DMS153 (cell line): ENCODE measurements around the gene ADAMTSL1.

Experiments
- DNase-seq: peaks from one replicate; lab custom pipeline; 2025; lab: John Stamatoyannopoulos, UW

ADAMTSL1 gene

DNA sequence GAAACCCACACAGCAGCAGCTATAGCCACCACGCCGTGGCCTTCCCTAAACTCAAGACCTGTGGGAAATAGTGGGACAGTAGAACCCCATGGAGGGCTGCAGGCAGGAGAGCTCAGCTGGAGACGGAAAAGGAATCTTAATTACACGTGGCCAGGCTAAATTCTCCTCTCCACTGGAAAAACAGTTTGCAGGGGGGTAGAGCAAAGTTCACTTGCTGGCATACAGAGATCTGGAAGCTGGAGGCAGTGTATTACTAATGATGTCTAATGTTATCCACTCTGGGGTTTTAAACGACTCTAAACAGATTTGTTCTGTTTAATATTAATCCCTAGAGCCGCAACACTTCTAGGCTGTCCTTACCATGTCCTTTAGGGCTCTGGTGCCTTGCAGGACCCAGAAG lies 302.0 kb downstream of the ADAMTSL1 start:
- no peak for DNase-seq

DNA sequence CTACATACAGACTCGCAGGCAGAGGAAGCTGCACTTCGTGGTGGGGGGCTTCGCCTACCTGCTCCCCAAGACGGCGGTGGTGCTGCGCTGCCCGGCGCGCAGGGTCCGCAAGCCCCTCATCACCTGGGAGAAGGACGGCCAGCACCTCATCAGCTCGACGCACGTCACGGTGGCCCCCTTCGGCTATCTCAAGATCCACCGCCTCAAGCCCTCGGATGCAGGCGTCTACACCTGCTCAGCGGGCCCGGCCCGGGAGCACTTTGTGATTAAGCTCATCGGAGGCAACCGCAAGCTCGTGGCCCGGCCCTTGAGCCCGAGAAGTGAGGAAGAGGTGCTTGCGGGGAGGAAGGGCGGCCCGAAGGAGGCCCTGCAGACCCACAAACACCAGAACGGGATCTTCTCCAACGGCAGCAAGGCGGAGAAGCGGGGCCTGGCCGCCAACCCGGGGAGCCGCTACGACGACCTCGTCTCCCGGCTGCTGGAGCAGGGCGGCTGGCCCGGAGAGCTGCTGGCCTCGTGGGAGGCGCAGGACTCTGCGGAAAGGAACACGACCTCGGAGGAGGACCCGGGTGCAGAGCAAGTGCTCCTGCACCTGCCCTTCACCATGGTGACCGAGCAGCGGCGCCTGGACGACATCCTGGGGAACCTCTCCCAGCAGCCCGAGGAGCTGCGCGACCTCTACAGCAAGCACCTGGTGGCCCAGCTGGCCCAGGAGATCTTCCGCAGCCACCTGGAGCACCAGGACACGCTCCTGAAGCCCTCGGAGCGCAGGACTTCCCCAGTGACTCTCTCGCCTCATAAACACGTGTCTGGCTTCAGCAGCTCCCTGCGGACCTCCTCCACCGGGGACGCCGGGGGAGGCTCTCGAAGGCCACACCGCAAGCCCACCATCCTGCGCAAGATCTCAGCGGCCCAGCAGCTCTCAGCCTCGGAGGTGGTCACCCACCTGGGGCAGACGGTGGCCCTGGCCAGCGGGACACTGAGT lies 303.2 kb downstream of the ADAMTSL1 start:
- DNase-seq, result no peak

DNA sequence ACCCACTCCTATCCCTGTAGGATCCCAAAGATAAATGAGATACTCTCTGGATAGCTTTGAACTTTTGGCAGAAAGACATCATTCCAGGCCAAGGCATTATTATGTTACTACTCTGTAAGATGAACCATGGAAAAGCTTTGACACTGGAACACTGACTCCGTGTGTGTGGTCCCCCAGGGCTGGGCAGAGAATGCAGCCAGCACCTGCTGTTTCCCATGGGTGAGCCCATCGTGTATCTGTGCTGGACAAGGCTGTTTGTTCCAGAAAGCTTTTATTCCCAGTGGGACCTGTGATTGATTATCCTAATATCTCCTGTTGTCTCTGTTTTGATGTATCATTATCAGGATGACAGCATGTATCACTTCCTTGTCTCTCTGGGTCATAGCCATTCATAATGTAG lies 304.2 kb downstream of the ADAMTSL1 start:
- no peak for DNase-seq

DNA sequence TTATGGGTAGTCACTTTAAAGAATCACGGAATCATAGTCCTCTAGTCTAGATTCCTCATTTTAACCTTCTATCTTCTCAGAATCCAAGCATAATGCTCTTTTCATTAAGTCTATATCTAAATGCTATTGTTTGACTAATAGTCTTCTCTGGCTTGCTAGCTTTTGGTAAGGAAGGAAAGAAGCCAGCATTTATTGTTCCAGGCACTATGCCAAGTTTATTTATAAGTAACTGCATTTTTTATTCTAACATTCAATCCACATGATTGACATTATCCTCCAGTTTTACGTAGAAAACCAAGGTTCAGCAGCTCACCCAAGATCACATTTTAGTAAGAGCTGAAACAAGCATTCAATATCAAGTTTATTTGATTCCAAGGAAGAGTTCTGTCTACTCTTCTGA lies 304.9 kb downstream of the ADAMTSL1 start:
- no peak for DNase-seq

DNA sequence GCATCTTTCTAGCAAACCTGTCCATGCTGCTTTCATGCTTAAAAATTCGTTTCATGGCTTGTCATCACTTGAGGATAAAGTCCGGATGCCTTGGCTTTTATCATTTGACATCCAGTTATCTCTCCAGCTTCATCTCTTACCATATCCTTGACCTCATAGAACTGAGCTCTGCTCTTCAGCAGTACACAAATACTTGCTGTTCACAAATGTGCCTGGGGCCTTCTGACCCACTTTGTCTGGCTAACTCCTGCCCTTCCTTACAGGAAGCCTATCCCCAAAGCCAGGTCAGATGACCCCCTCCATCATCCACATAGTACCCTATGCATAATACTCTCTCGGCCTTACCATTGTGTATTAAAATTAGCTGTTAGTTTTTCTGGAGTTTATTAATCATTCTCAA lies 310.0 kb downstream of the ADAMTSL1 start:
- no peak for DNase-seq

DNA sequence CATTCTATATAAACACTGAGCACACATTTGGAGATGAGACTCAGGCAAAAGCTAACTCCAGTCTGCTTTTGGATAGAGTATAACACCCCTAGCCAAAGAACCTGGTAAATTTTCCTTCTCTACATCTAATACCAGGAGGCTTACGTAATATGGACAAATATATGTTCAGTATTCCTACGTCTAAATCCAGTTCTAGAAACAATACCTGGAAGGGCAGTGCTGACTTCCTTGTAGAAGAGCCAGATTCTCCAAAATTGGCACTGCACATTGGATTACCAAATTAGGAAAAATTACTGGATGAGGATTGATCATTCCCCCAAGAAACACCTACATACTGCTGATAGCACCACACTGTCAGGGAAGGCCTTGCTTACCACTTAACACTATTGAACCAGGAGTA lies 311.7 kb downstream of the ADAMTSL1 start:
- no peak for DNase-seq

DNA sequence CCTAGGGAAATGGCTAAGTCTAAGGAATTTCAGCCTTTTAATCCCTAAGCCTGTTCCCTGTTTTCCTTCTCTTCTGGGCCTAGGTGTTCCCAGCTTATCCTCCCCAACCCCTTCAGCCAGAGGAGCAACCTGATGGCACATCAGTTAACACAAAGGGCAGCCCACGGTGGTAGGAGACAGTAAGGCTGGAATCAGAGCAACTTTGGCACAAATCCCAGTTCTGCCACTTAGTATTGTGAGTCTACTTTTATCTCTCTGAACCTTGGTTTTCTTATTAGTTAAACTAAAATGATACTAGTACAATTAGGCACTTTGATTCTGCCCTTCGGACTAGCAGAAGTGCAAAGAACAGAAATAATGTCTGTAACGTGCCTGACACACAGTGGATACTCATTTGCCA lies 312.2 kb downstream of the ADAMTSL1 start:
- peak; percentile 36 for DNase-seq

DNA sequence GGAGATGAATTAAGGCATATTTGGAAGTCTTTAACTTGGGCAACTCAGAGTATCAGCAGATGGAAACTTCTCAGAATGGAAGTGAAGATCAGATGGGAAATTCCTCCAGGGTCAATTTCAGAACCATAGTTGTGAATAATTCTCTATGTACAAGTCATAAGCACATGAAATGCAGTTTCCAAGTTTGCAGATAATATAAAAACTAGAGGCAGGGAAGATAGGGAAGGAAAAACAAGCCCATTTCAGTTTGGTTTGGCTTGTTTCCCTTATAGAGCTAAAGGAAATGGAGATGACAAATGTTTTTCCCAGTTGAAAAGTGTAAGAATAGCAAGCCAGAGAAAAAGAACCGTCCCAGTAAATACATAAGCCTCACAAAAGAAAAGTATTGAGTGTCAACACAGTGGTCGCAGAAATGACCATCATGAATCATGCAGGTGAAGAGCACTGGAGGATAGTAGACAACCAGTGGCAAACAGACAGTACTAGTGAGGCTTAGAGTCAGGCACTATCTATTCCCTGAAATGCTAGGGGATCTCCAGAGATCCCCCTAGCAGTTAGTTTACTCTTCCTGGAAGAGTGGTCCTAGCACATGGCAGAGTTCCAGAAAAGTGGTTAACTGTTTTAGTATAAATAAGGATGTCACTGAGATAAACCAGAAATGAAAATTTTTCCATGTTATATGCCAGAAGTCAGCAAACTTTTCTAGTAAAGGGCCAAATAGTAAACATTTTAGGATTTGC lies 313.1 kb downstream of the ADAMTSL1 start:
- DNase-seq, result no peak

DNA sequence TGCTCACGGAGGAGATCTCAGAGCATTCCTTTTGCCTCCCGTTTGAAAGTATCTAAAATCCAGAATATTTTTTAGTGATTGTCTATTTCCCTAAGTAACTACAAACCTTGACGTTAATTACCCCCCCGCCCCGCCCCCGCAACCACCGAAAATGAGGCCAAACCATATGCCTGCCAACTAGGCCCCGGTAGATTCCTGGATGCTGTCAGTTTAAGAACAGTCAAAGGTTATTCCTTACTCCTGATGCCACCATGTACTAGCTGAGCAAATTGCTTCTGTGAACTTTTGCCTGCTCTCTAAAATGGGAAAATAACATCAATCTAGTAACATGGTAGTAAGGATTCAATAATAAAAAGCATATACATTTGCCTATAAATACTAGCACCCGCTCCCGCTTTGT lies 314.3 kb downstream of the ADAMTSL1 start:
- DNase-seq, result no peak

DNA sequence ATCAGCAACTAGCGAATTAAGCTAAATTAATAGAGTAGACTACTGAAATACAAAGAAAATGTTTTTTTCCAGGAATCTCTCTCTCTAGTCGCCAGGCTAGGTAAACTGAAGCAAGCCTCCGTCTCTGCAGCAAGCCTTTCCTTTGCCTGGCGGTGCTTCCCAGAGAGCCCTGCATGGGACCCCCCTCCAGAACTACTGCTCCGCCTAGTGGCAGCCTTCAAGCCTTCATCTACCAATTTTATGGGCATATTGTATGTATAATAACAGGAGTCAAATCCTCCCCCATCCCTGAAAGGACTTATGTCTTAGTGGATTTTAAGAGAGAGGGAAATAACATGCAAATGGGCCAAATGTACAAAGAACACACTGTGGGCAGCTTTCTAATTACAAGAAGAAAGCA lies 317.1 kb downstream of the ADAMTSL1 start:
- DNase-seq, result no peak

DNA sequence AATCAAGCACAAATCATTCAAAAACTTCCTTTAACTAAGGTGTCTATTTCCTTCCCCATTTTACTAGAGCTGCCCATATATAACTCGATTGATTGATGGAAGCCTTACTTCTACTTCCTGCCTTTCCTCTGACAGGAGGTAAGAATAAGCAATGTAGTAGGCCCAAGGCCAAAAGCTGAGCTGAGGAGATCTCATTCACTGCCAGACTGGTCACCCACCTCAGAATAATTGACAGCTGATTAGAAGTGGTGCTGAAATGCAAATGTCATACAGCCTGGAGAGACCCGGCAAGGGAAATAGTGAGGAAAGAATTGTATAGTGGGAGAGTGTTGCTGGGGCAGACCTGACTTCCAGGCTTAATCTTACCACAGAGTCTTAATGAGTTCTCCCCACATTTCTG lies 319.2 kb downstream of the ADAMTSL1 start:
- no peak for DNase-seq

DNA sequence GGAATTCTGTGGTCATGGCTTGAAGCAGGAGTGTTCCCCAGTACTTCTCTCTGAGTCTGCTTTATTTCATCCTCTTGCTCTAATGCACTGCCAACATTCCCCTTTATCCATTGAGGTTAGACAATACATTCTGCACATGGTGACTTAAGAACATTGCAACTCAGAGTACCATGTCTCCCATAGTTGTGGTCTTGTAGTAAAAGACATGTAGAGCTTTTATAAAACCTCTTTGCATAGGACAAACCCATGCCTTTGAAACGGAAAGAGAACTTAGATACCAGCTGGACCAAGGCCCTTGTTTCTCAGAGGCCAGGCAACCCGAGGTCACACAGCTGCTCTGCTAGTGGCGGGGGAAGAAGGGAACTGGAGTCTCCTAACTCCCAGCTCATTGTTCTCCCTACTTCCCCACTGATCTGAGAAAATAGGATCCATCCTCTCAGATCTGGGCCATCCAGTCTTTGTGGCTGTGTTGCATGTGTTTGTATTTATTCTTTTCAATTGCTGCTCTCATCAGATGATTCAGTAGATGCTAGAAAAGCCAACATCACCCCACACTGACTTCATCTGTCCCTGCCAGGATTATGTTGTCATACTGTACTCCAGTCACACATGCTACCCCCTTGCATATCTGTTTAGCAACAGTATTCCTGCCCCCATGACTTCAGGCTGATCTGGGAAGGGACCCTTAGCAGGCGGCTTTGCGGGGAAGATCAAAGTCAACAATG lies 322.2 kb downstream of the ADAMTSL1 start:
- DNase-seq, result no peak

DNA sequence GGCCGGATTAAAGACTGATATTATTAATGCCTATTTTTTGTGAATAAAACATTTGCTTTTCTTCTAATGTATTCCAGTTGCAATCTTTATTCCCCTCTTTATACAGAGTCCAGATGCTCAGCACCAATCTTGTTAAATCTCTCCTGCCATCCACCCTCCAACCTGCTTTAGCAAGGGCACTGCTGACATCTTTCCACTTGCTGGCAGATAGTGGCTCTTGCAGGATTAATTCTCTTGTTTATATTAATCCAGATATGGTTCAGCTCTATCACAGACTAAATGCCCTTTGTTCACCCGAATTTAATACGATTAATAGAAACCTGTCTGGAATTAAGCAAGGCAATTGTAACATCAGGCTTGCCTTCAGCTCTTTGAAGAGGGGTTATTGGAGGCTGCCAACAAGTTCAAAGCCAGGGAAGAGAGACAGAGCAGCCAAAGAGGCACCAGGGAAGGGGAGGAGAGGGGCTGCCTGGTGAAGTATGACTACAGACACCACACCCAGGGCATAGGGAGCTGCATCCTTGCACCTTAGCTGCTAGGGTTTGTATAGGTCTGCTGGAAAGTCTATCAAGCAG lies 322.8 kb downstream of the ADAMTSL1 start:
- no peak for DNase-seq

DNA sequence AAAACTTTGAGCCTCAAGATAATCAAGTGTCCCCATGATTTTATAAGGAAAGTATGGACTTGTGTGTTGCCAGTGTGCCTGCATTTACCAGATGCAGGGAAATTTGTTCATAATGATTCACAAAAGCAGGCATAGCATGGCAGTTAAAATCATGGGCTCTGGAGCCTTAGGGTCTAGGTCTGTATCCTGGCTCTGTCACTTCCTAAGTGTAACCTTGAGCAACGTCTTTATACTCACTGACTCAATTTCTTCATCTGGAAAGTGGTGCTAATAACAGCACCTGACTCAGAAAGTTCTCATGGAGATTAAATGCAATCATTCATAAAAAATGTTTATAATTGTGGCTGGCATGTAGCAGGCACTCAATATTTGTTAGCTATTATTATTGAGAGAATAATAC lies 324.2 kb downstream of the ADAMTSL1 start:
- DNase-seq, result no peak

DNA sequence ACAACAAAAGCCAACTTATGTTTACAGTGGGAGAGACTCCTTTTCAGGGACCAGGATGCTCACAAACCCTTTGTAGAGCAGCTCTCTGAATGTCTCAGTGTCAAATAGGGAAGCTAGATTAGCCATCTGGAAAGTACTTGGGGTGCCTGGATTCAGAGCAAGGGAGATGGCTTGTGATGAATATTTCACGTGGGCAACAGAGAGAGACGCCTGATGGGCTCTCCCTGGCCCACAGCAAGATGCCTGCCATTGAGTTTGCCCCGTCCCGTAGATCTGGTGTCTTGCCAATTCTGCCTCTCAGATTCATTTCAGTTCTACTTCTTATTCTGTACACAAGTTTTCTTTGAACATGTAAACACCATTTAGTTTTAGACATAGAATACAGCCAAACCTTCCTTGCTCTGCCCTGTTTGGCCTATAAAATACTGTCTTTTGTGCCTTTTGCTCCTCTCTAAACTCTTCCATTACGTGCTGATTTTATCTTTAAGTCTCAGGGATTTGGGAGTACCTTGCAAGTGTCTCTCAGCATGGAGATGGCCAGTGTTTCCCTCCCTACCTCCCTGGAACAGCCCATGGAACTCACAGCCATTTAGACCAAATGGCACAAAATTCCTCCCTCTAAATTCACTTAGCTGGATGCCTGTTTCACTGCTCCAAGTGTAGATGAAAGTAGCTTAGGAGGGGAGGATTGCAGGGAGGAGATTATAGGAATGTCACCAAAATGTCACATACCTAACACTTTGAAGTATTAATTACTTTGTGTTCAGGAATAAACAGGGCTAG lies 324.7 kb downstream of the ADAMTSL1 start:
- no peak for DNase-seq

DNA sequence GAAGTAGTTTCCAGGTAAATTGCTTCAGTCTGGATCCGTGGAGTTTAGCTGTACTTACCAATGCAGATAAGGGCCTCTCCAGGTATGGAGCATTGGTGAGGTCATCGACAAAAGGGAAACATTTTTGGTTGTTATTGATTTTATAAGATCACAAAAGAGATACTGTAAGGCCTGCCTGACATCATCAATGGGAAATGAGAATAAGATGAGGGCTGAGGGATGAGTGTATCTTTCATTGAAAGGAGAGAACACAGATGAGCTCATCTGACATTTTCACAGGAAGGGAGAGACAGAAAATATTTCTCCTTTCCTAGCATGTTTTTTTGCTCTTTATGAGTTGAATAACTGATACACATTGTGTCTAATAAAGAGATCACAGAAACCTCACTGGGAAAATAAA lies 325.5 kb downstream of the ADAMTSL1 start:
- peak; percentile 20 for DNase-seq

DNA sequence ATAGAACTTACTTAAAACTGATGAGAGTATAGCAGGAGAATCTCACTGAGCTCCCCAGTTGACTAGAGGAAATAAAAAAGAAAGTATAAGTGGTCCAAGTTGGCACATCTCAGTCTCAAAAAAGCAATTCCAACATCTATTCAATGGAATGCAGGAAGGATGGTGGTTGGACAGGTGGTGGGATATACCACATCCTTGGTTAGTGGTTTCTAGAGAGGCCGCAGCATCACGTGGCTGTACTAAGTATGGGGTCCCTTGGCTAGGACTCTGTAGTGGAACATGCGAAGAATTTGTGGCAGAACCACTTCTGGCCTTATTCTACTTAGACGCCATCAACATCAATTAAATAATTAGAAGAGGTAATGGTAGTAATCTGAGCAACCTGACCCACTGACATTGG lies 326.6 kb downstream of the ADAMTSL1 start:
- DNase-seq, result no peak

DNA sequence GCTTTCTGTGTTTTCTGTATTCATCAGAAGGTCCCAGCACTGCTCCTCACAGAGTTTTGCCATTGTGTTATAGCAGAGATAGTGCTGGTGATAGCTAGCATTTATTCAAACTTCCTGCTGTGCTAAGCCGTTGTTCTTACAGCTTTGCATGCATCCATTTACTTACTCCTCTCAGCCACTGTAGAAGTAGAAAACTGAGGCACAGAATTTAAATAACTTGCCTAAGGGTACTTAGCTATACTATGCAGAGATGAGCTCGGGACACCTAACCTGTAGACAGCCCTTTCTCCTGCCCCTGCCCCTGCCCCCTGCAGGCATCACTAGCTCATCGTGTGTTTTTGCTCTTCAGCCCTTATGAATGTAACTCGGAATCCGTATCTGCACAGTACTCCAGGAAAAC lies 331.4 kb downstream of the ADAMTSL1 start:
- DNase-seq, result no peak

DNA sequence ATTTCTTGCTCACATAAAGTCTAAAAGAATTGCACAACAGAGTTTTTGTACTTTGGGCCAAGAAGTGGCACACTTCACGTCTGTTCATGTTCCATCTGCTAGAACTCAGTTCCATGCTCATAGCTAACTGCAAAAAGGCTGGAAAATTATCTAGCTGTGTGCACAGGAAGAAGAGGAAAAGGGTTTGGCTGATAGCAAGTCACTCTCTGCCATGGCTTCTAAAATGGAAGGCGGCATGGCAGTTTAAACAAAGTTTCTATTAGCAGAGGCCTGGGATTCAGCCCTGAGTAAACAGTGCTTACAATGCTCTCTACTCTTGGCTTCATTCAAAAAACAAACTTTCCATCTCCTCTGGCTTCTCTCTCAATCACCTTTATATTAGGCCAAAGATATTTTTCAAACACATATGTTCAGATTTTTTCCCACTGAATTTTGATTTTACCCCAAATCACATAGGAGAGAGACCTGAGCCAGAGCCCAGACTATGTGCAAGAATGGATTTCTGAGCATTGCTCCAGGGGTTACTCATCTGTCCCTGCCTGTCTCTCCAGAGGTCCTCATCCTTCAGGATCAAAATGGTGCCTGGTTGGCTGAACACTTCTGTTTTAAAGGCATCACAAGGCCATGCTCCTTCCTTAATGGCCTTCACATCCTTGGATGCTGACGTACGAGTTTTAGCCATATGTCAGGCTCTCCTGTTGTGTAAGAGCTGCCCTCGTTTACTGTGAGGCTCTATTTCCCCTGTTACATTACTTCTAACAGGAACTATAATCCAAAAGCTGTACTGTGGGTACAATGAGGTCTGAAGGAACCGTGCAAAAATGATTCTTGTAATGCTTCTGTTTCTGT lies 332.5 kb downstream of the ADAMTSL1 start:
- DNase-seq, result peak; percentile 23

DNA sequence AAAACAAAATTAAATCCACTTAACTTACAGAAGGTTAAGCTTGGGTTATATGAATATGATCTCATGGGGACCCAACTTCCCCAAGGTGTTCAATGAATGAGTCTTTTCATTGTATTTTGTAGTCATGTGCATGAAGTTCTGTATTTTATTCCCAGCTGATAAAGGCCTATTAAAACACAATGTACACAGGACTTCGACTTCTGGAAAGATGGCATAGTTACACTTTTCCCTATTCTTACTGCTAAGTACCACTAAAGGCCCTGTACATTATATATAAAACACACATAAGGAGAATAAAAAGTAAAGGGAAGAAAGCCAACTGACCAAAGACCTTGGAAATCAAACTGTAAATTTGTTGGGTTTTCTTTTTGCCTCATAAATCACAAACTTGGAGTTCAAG lies 336.6 kb downstream of the ADAMTSL1 start:
- DNase-seq, result no peak
